ENCODE results near the gene CACNA1D. TPM values are rescaled to one million over a fixed set of nuclear protein-coding genes. Genes with fewer than 3 reads are reported as not detected.

CACNA1D gene
- polyA plus RNA-seq, 1 donor (not counting 4 experiments of a cell fraction or from before 2014, with no cell fraction given), result 0.20 TPM

DNA sequence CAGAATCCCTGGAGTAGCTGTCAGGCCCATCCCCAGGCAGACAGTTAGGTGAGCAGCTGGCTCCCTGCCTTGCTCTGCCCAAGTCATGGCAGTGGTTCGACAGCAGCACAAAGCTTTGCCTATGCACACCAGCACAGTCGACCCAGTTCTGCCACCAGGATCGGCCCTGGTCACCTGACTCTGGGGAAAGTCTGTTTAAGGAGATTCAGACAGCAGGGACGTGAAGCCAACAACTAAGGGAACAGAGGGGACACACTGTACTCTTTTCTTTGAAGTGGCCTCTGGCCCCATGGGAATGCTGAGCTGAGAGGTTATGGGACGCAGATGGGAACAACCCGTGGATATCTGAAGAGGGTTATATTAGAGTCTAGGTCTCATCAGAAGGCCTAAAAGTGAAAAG, 217.0 kb downstream of the CACNA1D start:
- Histone ChIP-seq H3K4me1 (ENCODE audit: control insufficient read depth, extremely low read depth, insufficient read depth, low read length) (no peaks in the 10 kb centered on the region), H3K4me3 (ENCODE audit: control insufficient read depth in 2 of 3, extremely low read depth in 1 of 3, insufficient read depth in 2 of 3, low read depth in 1 of 3, low read length in 3 of 3) (no peak overlapping the region), H3K9me3 (ENCODE audit: control insufficient read depth, low read depth, low read length) (no peaks in the 10 kb centered on the region), H3K9me1 (ENCODE audit: control insufficient read depth, extremely low read depth, insufficient read depth, low read length) (no peaks in the 10 kb centered on the region), H3K27ac (ENCODE audit: control insufficient read depth, insufficient read depth, low read length) (no peak overlapping the region), H3K27me3 (ENCODE audit: control insufficient read depth, extremely low read depth, insufficient read depth, low read length) (peaks cover 9% of the 10 kb centered on the region), H3K36me3 (ENCODE audit: control insufficient read depth in 2 of 2, extremely low read depth in 1 of 2, insufficient read depth in 2 of 2, low read length in 2 of 2) (no peaks in the 10 kb centered on the region), H3K79me2 (ENCODE audit: control insufficient read depth, insufficient read depth, low read length) (no peaks in the 10 kb centered on the region), H3K4me2 (ENCODE audit: control insufficient read depth, extremely low read depth, insufficient read depth, low read depth, low read length) (no peak overlapping the region), H3K9ac (ENCODE audit: control insufficient read depth, extremely low read depth, insufficient read depth, low read length) (no peak overlapping the region), H4K20me1 (ENCODE audit: control insufficient read depth, extremely low read depth, insufficient read depth, low read length) (no peaks in the 10 kb centered on the region), H2AFZ (ENCODE audit: control insufficient read depth, low read length) (no peak overlapping the region)
- DNase-seq (ENCODE audit: low read depth, low spot score) (no peak), FAIRE-seq (no peak)
- dilution Hi-C loops (cut with MboI; ENCODE audit: extremely low pct_ligation_motif_present, low sequenced_read_pairs), result no loop called here
- no peak for TF ChIP-seq EZH2 (IDR thresholded peaks at IDR 0.05; ENCODE audit: low read length)
- TF ChIP-seq, protein P1, sequence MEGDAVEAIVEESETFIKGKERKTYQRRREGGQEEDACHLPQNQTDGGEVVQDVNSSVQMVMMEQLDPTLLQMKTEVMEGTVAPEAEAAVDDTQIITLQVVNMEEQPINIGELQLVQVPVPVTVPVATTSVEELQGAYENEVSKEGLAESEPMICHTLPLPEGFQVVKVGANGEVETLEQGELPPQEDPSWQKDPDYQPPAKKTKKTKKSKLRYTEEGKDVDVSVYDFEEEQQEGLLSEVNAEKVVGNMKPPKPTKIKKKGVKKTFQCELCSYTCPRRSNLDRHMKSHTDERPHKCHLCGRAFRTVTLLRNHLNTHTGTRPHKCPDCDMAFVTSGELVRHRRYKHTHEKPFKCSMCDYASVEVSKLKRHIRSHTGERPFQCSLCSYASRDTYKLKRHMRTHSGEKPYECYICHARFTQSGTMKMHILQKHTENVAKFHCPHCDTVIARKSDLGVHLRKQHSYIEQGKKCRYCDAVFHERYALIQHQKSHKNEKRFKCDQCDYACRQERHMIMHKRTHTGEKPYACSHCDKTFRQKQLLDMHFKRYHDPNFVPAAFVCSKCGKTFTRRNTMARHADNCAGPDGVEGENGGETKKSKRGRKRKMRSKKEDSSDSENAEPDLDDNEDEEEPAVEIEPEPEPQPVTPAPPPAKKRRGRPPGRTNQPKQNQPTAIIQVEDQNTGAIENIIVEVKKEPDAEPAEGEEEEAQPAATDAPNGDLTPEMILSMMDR (optimal IDR thresholded peaks at IDR 0.05 in 1 of 3, IDR thresholded peaks at IDR 0.05 in 1 of 3, conservative IDR thresholded peaks at IDR 0.05 in 1 of 3; ENCODE audit: extremely low read depth in 1 of 3, insufficient read depth in 2 of 3, low read length in 3 of 3), result no peak

DNA sequence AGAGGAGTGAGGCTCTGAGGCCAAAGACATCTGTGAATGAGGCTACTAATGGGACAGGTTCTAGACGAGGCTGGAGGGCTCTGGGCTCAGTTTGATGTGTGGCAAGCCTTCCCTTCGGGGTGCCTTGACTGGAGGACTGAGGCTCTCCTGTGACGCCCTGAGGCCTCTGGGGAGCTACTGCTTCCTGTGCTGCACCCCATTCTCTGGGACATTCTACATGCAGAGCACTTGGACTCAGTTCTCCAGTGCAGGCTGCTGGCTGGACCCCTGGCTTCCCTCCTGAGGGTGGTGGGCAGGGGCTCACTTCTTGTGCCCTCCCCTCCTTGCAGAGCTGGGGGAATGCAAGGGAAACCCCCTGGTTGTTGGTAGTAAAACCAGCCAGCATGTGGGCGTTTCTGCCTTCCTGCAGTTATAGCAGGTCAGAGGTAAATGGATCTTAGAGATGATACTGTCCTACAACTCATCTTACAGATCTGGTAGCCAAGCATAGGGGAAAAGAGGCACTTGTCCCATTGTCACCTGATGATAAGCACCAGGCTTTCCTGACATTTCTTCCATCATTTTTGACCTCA, 218.5 kb downstream of the CACNA1D start:
- Histone ChIP-seq H4K20me1 (ENCODE audit: control insufficient read depth, extremely low read depth, insufficient read depth, low read length) (no peaks in the 10 kb centered on the region), H3K4me2 (ENCODE audit: control insufficient read depth, extremely low read depth, insufficient read depth, low read depth, low read length) (no peak overlapping the region), H3K27ac (ENCODE audit: control insufficient read depth, insufficient read depth, low read length) (no peak overlapping the region), H2AFZ (ENCODE audit: control insufficient read depth, low read length) (no peak overlapping the region), H3K36me3 (ENCODE audit: control insufficient read depth in 2 of 2, extremely low read depth in 1 of 2, insufficient read depth in 2 of 2, low read length in 2 of 2) (no peaks in the 10 kb centered on the region), H3K9me3 (ENCODE audit: control insufficient read depth, low read depth, low read length) (no peaks in the 10 kb centered on the region), H3K27me3 (ENCODE audit: control insufficient read depth, extremely low read depth, insufficient read depth, low read length) (peaks cover 9% of the 10 kb centered on the region), H3K9ac (ENCODE audit: control insufficient read depth, extremely low read depth, insufficient read depth, low read length) (no peak overlapping the region), H3K9me1 (ENCODE audit: control insufficient read depth, extremely low read depth, insufficient read depth, low read length) (no peaks in the 10 kb centered on the region), H3K79me2 (ENCODE audit: control insufficient read depth, insufficient read depth, low read length) (no peaks in the 10 kb centered on the region), H3K4me3 (ENCODE audit: control insufficient read depth in 2 of 3, extremely low read depth in 1 of 3, insufficient read depth in 2 of 3, low read depth in 1 of 3, low read length in 3 of 3) (no peak overlapping the region), H3K4me1 (ENCODE audit: control insufficient read depth, extremely low read depth, insufficient read depth, low read length) (no peaks in the 10 kb centered on the region)
- dilution Hi-C loops (cut with MboI; ENCODE audit: extremely low pct_ligation_motif_present, low sequenced_read_pairs), result no loop called here
- no peak for TF ChIP-seq EZH2 (IDR thresholded peaks at IDR 0.05; ENCODE audit: low read length)
- TF ChIP-seq, protein P1 (optimal IDR thresholded peaks at IDR 0.05 in 1 of 3, IDR thresholded peaks at IDR 0.05 in 1 of 3, conservative IDR thresholded peaks at IDR 0.05 in 1 of 3; ENCODE audit: extremely low read depth in 1 of 3, insufficient read depth in 2 of 3, low read length in 3 of 3), result no peak
- no peak for FAIRE-seq
- no peak for DNase-seq (ENCODE audit: low read depth, low spot score)
